ENCODE measurements around the gene NEAT1. TPM values are rescaled to one million over a fixed set of nuclear protein-coding genes. Genes with fewer than 3 reads are reported as not detected.

The NEAT1 gene
- total and polyA plus RNA-seq, 11 donors = 17.0 to 760 (median 507) TPM

GRCh38 chr11:65404210-65404609 lies 18.4 kb upstream of the NEAT1 start:
- TF ChIP-seq POLR2A (IDR thresholded peaks at IDR 0.05) (no peak), CTCF (IDR thresholded peaks at IDR 0.05) (no peak)
- DNase-seq = no peak
- Histone ChIP-seq H3K4me3 (no peak overlapping the region), H3K4me1 (peaks cover 0 to 25% (median 13%) of the 10 kb centered on the region in 12 donors), H3K27ac (peak overlapping the region; percentile 24 to 88 (median 72)), H3K9me3 (no peaks in the 10 kb centered on the region), H3K27me3 (no peaks in the 10 kb centered on the region), H3K36me3 (peaks cover 2 to 93% (median 82%) of the 10 kb centered on the region in 9 donors)
- ATAC-seq = peak in 1 of 4 donors; percentile 8
- intact Hi-C loops (cut with DNase I) = loop anchor here in 1 of 10 donors (2.0 kb wide), 1 partner anchor 13 kb away; no protein-coding TSS in a partner anchor
- 74 to 80% (median 76%) methylated on average over 11 to 13 of the region's 13 CpGs for WGBS, 4 donors

- 62 to 88% (median 79%) methylated on average over 9 to 24 of the region's 24 CpGs for WGBS, 4 donors
- peak; percentile 62 to 93 (median 80) for ATAC-seq
- intact Hi-C loops (cut with DNase I) = loop anchor here in 1 of 10 donors (2.0 kb wide), 1 partner anchor 14 kb away; no protein-coding TSS in a partner anchor
These were observed 17.8 kb upstream of the NEAT1 start for GRCh38 chr11:65404638-65405339.

GRCh38 chr11:65410936-65411680 lies 11.5 kb upstream of the NEAT1 start:
- Histone ChIP-seq H3K36me3 (peaks cover 0 to 75% (median 50%) of the 10 kb centered on the region in 9 donors), H3K27ac (peak overlapping the region in 3 of 12 donors; percentile 67 to 71 (median 68)), H3K9me3 (no peaks in the 10 kb centered on the region), H3K27me3 (no peaks in the 10 kb centered on the region), H3K4me3 (no peak overlapping the region), H3K4me1 (peaks cover 0 to 30% (median 18%) of the 10 kb centered on the region in 12 donors)
- no peak for TF ChIP-seq CTCF (IDR thresholded peaks at IDR 0.05)
- no peak for TF ChIP-seq POLR2A (IDR thresholded peaks at IDR 0.05)
- DNase-seq (peak in 3 of 5 donors; percentile 18 to 55 (median 26)), ATAC-seq (peak in 1 of 4 donors; percentile 7)
- intact Hi-C loops (cut with DNase I) = loop anchor here in 3 of 10 donors (2.0 to 10.0 kb wide), 2 partner anchors 20 to 46 kb away; no protein-coding TSS in a partner anchor
- 84 to 95% (median 88%) methylated on average over 16 to 29 of the region's 29 CpGs for WGBS, 4 donors

More at GRCh38 chr11:65404638-65405339, 17.8 kb upstream of the NEAT1 start:
- TF ChIP-seq CTCF (IDR thresholded peaks at IDR 0.05) (no peak), POLR2A (IDR thresholded peaks at IDR 0.05) (no peak)
- H3K9me3 ChIP-seq = no peaks in the 10 kb centered on the region
- peaks cover 0 to 25% (median 13%) of the 10 kb centered on the region in 12 donors for H3K4me1 ChIP-seq
- no peaks in the 10 kb centered on the region for H3K27me3 ChIP-seq
- peak overlapping the region in 10 of 12 donors; percentile 54 to 88 (median 76) for H3K27ac ChIP-seq
- no peak overlapping the region for H3K4me3 ChIP-seq
- peaks cover 2 to 93% (median 80%) of the 10 kb centered on the region in 9 donors for H3K36me3 ChIP-seq
- DNase-seq = peak; percentile 45 to 77 (median 66)
